Common myeloid progenitor, CD34-positive (primary cell): ENCODE results near the gene G6PC2.
"Not testable (repeated sequence)": the region's sequence is repeated elsewhere in the genome, so short reads cannot be mapped to it uniquely, and the experiment has no call there.

Experiments used
- CTCF ChIA-PET: fragments of 350-600 bp; sonication (Branson Sonifier 250); formaldehyde crosslinking; loops from one replicate; lab custom pipeline; 2021; ENCODE audit warnings: antibody characterized with exemption; lab: Charles Lee
- POLR2A ChIA-PET: fragments of 350-600 bp; sonication (Branson Sonifier 250); formaldehyde crosslinking; loops from one replicate; lab custom pipeline; 2021; ENCODE audit warnings: antibody characterized with exemption; lab: Charles Lee
- DNase-seq, 3 donors: peaks; one replicate each; pipeline versions ENCODE4 v3.0.0 to v3.0.0-alpha.2; 2013
- H3K27ac ChIP-seq, 2 experiments: 1 replicate in 1 of 2; 2 replicates in 1 of 2; pipeline ENCODE4 v1.7.0; 2013; ENCODE audit warnings: inconsistent platforms in 2 of 2, low read length in 2 of 2, mild to moderate bottlenecking in 2 of 2, low read depth in 1 of 2, moderate library complexity in 1 of 2; ENCODE audit not compliant: severe bottlenecking in 2 of 2, insufficient read depth in 1 of 2, poor library complexity in 1 of 2
- H3K27me3 ChIP-seq, 5 experiments: replicated peaks in 2 of 5; 1 replicate in 3 of 5; 2 replicates in 2 of 5; pipeline versions ENCODE4 v1.6.1 to v1.7.0; 2013; ENCODE audit warnings: low read length in 4 of 5, mild to moderate bottlenecking in 2 of 5, moderate library complexity in 2 of 5, inconsistent platforms in 1 of 5; ENCODE audit not compliant: insufficient read depth in 5 of 5, control insufficient read depth in 4 of 5
- H3K36me3 ChIP-seq, 4 experiments: 1 replicate in 2 of 4; 2 replicates in 2 of 4; pipeline versions ENCODE4 v1.6.1 to v1.7.0; 2013; ENCODE audit warnings: low read length in 3 of 4, control low read depth in 1 of 4, mild to moderate bottlenecking in 1 of 4; ENCODE audit not compliant: control insufficient read depth in 4 of 4, insufficient read depth in 4 of 4
- H3K4me1 ChIP-seq, 4 experiments: 1 replicate in 3 of 4; 2 replicates in 1 of 4; pipeline versions ENCODE4 v1.6.1 to v1.7.1; 2013; ENCODE audit warnings: low read length in 3 of 4, mild to moderate bottlenecking in 3 of 4, control low read depth in 1 of 4, inconsistent platforms in 1 of 4, moderate library complexity in 1 of 4; ENCODE audit not compliant: control insufficient read depth in 4 of 4, insufficient read depth in 4 of 4; ENCODE audit errors: control extremely low read depth in 1 of 4
- H3K4me3 ChIP-seq, 7 experiments: 1 replicate in 4 of 7; 2 replicates in 3 of 7; pipeline versions ENCODE4 v1.5.1 to v1.7.0; 2013; ENCODE audit warnings: mild to moderate bottlenecking in 7 of 7, low read length in 6 of 7, moderate library complexity in 6 of 7, inconsistent platforms in 2 of 7, low read depth in 2 of 7, control low read depth in 1 of 7; ENCODE audit not compliant: insufficient read depth in 4 of 7, control insufficient read depth in 1 of 7; ENCODE audit errors: extremely low read depth in 1 of 7
- H3K9me3 ChIP-seq, 5 experiments: 1 replicate in 4 of 5; 2 replicates in 1 of 5; pipeline versions ENCODE4 v1.6.1 to v1.7.1; 2013; ENCODE audit warnings: low read length in 4 of 5, mild to moderate bottlenecking in 2 of 5, inconsistent platforms in 1 of 5, low read depth in 1 of 5, moderate library complexity in 1 of 5; ENCODE audit not compliant: control insufficient read depth in 4 of 5, insufficient read depth in 2 of 5; ENCODE audit errors: control extremely low read depth in 1 of 5
- WGBS: methylation state at CpG from one replicate; pipeline ENCODE4 v1.1.5; 2013; ENCODE audit not compliant: insufficient coverage; 5-methylcytosine and 5-hydroxymethylcytosine counted together

The G6PC2 gene

GRCh38 chr2:168867164-168867563 lies 33.9 kb upstream of the G6PC2 start:
- peaks cover 2 to 18% (median 8%) of the 10 kb centered on the region in 4 experiments for H3K36me3 ChIP-seq
- H3K4me1 ChIP-seq, POLR2A ChIA-PET, DNase-seq, H3K9me3 ChIP-seq, H3K4me3 ChIP-seq, CTCF ChIA-PET, H3K27ac ChIP-seq, H3K27me3 ChIP-seq: not testable (repeated sequence)
- WGBS: no CpG with 5 or more reads among the region's 1 CpG

GRCh38 chr2:168870369-168870768 lies 30.7 kb upstream of the G6PC2 start:
- H3K9me3 ChIP-seq, H3K4me1 ChIP-seq, H3K27ac ChIP-seq, CTCF ChIA-PET, POLR2A ChIA-PET, H3K4me3 ChIP-seq, H3K27me3 ChIP-seq, DNase-seq: not testable (repeated sequence)
- peaks cover 3 to 21% (median 7%) of the 10 kb centered on the region in 4 experiments for H3K36me3 ChIP-seq
- WGBS: no CpG with 5 or more reads among the region's 1 CpG

GRCh38 chr2:168870824-168871223 lies 30.3 kb upstream of the G6PC2 start:
- H3K4me1 ChIP-seq, DNase-seq, H3K27me3 ChIP-seq, POLR2A ChIA-PET, H3K27ac ChIP-seq, H3K9me3 ChIP-seq, H3K4me3 ChIP-seq, CTCF ChIA-PET: not testable (repeated sequence)
- peaks cover 3 to 21% (median 7%) of the 10 kb centered on the region in 4 experiments for H3K36me3 ChIP-seq
- no CpG with 5 or more reads among the region's 4 CpGs for WGBS

- H3K4me3 ChIP-seq: no peak overlapping the region
- ChIA-PET CTCF (no interaction called here), POLR2A (no interaction called here)
- H3K27ac ChIP-seq: no peak overlapping the region
- peaks cover 5 to 25% (median 7%) of the 10 kb centered on the region in 4 experiments for H3K36me3 ChIP-seq
- no peaks in the 10 kb centered on the region for H3K27me3 ChIP-seq
- WGBS: 88% methylated on average over 4 of the region's 6 CpGs
- no peak for DNase-seq
- H3K9me3 ChIP-seq: no peaks in the 10 kb centered on the region
- peaks cover 0 to 4% (median under 1%) of the 10 kb centered on the region in 4 experiments for H3K4me1 ChIP-seq
Observed at GRCh38 chr2:168874368-168875054, 26.6 kb upstream of the G6PC2 start.

- H3K9me3 ChIP-seq, POLR2A ChIA-PET, H3K27ac ChIP-seq, DNase-seq, H3K4me3 ChIP-seq, H3K27me3 ChIP-seq, CTCF ChIA-PET: not testable (repeated sequence)
- Histone ChIP-seq H3K4me1 (peaks cover 0 to 17% (median under 1%) of the 10 kb centered on the region in 4 experiments), H3K36me3 (peaks cover 0 to 17% (median 1%) of the 10 kb centered on the region in 4 experiments)
- 96% methylated on average over 9 of the region's 12 CpGs for WGBS
Observed at GRCh38 chr2:168882163-168882562, 18.9 kb upstream of the G6PC2 start.

GRCh38 chr2:168884975-168885374 lies 16.1 kb upstream of the G6PC2 start:
- Histone ChIP-seq H3K36me3 (peaks cover 0 to 26% (median 3%) of the 10 kb centered on the region in 4 experiments), H3K4me3 (no peak overlapping the region), H3K27ac (no peak overlapping the region), H3K9me3 (no peaks in the 10 kb centered on the region), H3K27me3 (no peaks in the 10 kb centered on the region), H3K4me1 (peaks cover 7 to 20% (median 8%) of the 10 kb centered on the region in 4 experiments)
- WGBS: 100% methylated on average over 1 of the region's 1 CpG
- CTCF ChIA-PET: no interaction called here
- peak in 2 of 3 donors; percentile 5 to 18 for DNase-seq
- POLR2A ChIA-PET: no interaction called here

- Histone ChIP-seq H3K4me3 (peak overlapping the region; percentile 60 to 95 (median 87)), H3K27me3 (no peaks in the 10 kb centered on the region), H3K4me1 (peaks cover 7 to 16% (median 10%) of the 10 kb centered on the region in 4 experiments), H3K36me3 (peaks cover 0 to 20% (median 3%) of the 10 kb centered on the region in 4 experiments), H3K9me3 (no peaks in the 10 kb centered on the region), H3K27ac (peak overlapping the region in 1 of 2 experiments; percentile 55)
- 100% methylated on average over 1 of the region's 3 CpGs for WGBS
- ChIA-PET POLR2A (no interaction called here), CTCF (no interaction called here)
- no peak for DNase-seq
Observed at GRCh38 chr2:168889635-168890005, 11.5 kb upstream of the G6PC2 start.
